Parathyroid adenoma (tissue), 2 donors: Measurements from ENCODE around the gene ERAP2.
A peak's percentile ranks its signal among the peaks of the same experiment; 100 is the strongest.

Source experiments
- H2AFZ ChIP-seq: fragments of 300-600 bp; sonication (generic); one replicate; pipeline ENCODE4 v1.7.0; 2017; ENCODE audit warnings: antibody characterized with exemption, mild to moderate bottlenecking
- H3K27ac ChIP-seq: fragments of 300-600 bp; sonication (generic); one replicate; pipeline ENCODE4 v1.7.0; 2017
- H3K27me3 ChIP-seq: fragments of 300-600 bp; sonication (generic); one replicate; pipeline ENCODE4 v1.7.0; 2017; ENCODE audit warnings: low read length; ENCODE audit not compliant: control insufficient read depth, insufficient read depth
- H3K36me3 ChIP-seq: fragments of 300-600 bp; sonication (generic); one replicate; pipeline ENCODE4 v1.7.0; 2017; ENCODE audit warnings: low read length; ENCODE audit not compliant: control insufficient read depth, insufficient read depth
- H3K4me1 ChIP-seq: fragments of 300-600 bp; sonication (generic); one replicate; pipeline ENCODE4 v1.7.0; 2017; ENCODE audit warnings: control low read depth
- H3K4me2 ChIP-seq: fragments of 300-600 bp; sonication (generic); one replicate; pipeline ENCODE4 v1.7.0; 2017; ENCODE audit warnings: low read length
- H3K4me3 ChIP-seq: fragments of 300-600 bp; sonication (generic); one replicate; pipeline ENCODE4 v1.7.0; 2017; ENCODE audit warnings: low read depth, low read length
- H3K79me2 ChIP-seq: fragments of 300-600 bp; sonication (generic); one replicate; pipeline ENCODE4 v1.7.0; 2017; ENCODE audit warnings: control low read depth
- H3K9ac ChIP-seq: fragments of 300-600 bp; sonication (generic); one replicate; pipeline ENCODE4 v1.7.0; 2017; ENCODE audit warnings: mild to moderate bottlenecking
- H3K9me3 ChIP-seq: fragments of 300-600 bp; sonication (generic); one replicate; pipeline ENCODE4 v1.7.0; 2017; ENCODE audit warnings: low read length; ENCODE audit not compliant: control insufficient read depth
- CTCF ChIP-seq: fragments of 300-600 bp; sonication (generic); IDR thresholded peaks from one replicate; pipeline ENCODE4 v1.7.0; 2017; ENCODE audit warnings: antibody characterized with exemption, mild to moderate bottlenecking
- donor health status: primary hyperparathyroidism.

The ERAP2 gene

GRCh38 chr5:96931605-96932004 lies 55.3 kb downstream of the ERAP2 start:
- Histone ChIP-seq H2AFZ (peak overlapping the region; percentile 26), H3K4me3 (no peak overlapping the region), H3K9ac (no peak overlapping the region), H3K36me3 (no peaks in the 10 kb centered on the region), H3K4me2 (no peak overlapping the region), H3K79me2 (no peaks in the 10 kb centered on the region), H3K4me1 (peaks cover 23% of the 10 kb centered on the region), H3K27me3 (no peaks in the 10 kb centered on the region), H3K27ac (no peak overlapping the region), H3K9me3 (no peaks in the 10 kb centered on the region)
- no peak for TF ChIP-seq CTCF

GRCh38 chr5:96932026-96932425 lies 55.7 kb downstream of the ERAP2 start:
- Histone ChIP-seq H3K79me2 (no peaks in the 10 kb centered on the region), H3K4me1 (peaks cover 23% of the 10 kb centered on the region), H3K27me3 (no peaks in the 10 kb centered on the region), H2AFZ (peak overlapping the region; percentile 26), H3K9ac (no peak overlapping the region), H3K4me2 (no peak overlapping the region), H3K9me3 (no peaks in the 10 kb centered on the region), H3K36me3 (no peaks in the 10 kb centered on the region), H3K27ac (peak overlapping the region; percentile 99), H3K4me3 (no peak overlapping the region)
- TF ChIP-seq CTCF: no peak

GRCh38 chr5:96933764-96934707 lies 57.7 kb downstream of the ERAP2 start:
- H3K36me3 ChIP-seq: no peaks in the 10 kb centered on the region
- peaks cover 9% of the 10 kb centered on the region for H3K79me2 ChIP-seq
- H3K4me2 ChIP-seq: peak overlapping the region; percentile 92
- TF ChIP-seq CTCF: no peak
- H3K27me3 ChIP-seq: no peaks in the 10 kb centered on the region
- H3K9me3 ChIP-seq: no peaks in the 10 kb centered on the region
- peak overlapping the region; percentile 61 for H3K9ac ChIP-seq
- H3K27ac ChIP-seq: peak overlapping the region; percentile 99
- peak overlapping the region; percentile 90 for H2AFZ ChIP-seq
- H3K4me1 ChIP-seq: peaks cover 23% of the 10 kb centered on the region
- H3K4me3 ChIP-seq: peak overlapping the region; percentile 98

GRCh38 chr5:96934708-96935558 lies 58.6 kb downstream of the ERAP2 start:
- H3K27ac ChIP-seq: peak overlapping the region; percentile 99
- H3K4me3 ChIP-seq: peak overlapping the region; percentile 98
- H3K9me3 ChIP-seq: no peaks in the 10 kb centered on the region
- peak overlapping the region; percentile 92 for H3K4me2 ChIP-seq
- H3K4me1 ChIP-seq: peaks cover 23% of the 10 kb centered on the region
- H2AFZ ChIP-seq: peak overlapping the region; percentile 90
- H3K79me2 ChIP-seq: peaks cover 14% of the 10 kb centered on the region
- H3K27me3 ChIP-seq: no peaks in the 10 kb centered on the region
- TF ChIP-seq CTCF: peak; percentile 10
- H3K36me3 ChIP-seq: no peaks in the 10 kb centered on the region
- peak overlapping the region; percentile 61 for H3K9ac ChIP-seq
